NCI-H128 (cell line): ENCODE data around the gene NFATC1.

Experiments
- DNase-seq: peaks from one replicate; lab custom pipeline; 2025; ENCODE audit not compliant: unreplicated experiment; lab: John Stamatoyannopoulos, UW

NFATC1 gene

DNA sequence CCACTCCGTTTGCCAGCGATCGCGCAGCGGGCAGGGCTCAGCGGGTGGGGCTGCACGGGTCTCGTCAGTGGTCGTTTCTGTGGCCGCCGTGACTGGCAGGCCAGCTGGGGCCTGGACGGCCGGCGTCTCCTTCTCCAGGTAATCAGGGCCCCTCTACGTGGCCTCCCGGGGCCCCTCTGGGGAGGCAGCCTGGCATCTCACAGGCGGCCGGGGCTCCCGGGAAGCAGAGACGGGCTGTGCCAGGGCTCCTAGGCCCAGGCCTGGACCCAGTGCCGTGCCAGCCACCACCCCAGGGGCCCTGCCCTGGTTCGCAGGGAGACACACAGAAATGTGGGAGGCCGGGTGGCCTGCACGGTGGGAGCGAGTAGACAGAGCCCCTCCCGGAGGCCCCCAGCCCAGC, 59.5 kb downstream of the NFATC1 start:
- DNase-seq: no peak

GRCh38 chr18:79456105-79456980, 60.6 kb downstream of the NFATC1 start:
- no peak for DNase-seq

GRCh38 chr18:79457239-79457638, 61.5 kb downstream of the NFATC1 start:
- DNase-seq: no peak

DNA sequence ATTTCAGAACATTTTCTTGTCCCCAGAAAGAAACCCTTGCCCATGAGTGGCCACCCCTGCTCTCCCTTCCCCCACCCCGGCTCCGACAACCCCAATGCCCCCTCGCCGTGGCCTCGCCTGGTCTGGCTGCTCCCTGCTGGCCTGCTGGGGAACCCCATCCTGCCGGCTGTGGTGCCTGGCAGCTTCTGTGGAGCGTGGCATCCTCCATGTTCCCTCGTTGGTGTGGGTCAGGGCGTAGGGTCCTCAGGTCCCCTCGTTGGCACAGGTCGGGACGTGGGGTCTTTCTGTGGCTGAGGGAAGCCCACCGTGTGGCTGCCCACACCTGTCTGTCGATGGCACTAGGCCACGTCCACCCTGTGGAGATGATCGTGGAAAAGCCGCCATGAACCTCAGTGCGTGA, 61.9 kb downstream of the NFATC1 start:
- no peak for DNase-seq

DNA sequence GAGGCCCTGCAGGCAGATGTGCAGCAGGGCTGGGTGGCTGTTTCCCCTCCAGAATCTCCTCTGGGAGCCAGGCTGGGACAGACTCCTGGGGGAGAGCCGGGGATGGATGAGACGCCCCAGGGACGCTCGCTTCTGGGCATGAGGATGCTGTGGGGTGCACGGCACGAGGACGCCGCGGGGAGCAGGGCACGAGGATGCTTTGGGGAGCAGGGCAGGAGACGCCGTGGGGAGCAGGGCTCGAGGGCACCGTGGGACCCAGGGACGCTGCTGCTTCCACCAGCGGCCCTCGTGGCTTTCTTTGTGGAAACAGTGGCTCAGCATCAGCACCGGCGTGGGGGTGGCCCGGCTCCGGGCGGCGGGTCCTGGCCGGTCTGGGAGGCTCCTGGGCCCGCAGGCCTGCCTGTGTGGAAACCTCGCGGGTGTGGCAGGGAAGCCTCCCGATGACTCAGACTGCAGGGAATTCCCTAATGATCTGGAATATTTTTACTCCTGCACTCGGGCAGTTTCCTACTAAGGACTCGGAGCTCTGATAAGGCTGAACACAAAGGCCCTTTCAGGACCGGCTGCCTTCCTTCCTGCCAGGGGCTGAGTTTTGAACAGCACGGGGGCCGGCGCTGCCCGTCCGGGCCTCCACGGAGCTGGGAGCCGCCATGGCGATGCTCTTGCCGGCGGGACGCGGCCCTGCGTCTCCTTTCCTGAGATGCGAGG, 62.6 kb downstream of the NFATC1 start:
- no peak for DNase-seq

DNA sequence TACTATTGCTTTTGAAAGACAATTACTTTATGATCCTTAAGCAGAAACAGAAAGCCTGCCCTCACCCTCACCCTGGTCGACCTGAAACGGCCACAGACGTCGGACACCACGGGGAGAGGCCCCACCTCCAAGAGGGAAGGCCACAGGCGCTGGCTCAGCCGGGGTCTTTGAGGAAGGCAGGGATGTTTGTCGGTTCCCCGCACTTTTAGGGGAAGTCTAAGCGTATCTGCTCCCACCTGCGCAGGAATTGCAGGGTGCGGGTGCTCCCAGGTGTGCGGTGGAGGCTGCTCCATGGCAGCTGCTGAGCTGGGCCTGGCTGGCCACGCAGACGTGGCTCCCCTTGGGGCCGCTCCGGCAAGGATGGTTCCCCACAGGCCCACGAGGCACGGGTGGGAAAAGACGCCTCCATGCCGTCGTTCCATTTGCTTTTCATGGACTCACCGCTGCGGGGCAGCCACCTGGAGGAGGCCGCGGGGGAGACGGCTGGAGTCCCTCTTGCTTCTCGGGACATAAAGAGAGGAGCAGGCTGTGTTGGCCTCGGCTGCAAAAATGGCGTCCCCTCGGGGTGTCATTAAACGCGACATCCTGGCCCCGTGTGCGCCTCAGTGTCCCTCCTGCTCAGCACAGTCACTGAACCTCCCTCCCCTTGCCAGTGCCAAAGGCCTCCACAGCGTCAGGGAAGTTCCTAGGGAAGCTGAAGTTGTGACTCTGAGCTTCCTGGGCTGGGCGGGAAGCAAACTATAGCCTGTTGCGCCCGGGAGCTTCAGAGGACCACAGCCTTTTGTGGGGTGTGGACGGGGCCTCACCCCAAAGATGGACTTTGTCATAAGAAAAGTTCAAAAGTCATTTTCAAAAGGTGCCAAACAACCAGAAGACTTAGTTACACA, 63.4 kb downstream of the NFATC1 start:
- no peak for DNase-seq

GRCh38 chr18:79459946-79460480, 64.3 kb downstream of the NFATC1 start:
- no peak for DNase-seq

DNA sequence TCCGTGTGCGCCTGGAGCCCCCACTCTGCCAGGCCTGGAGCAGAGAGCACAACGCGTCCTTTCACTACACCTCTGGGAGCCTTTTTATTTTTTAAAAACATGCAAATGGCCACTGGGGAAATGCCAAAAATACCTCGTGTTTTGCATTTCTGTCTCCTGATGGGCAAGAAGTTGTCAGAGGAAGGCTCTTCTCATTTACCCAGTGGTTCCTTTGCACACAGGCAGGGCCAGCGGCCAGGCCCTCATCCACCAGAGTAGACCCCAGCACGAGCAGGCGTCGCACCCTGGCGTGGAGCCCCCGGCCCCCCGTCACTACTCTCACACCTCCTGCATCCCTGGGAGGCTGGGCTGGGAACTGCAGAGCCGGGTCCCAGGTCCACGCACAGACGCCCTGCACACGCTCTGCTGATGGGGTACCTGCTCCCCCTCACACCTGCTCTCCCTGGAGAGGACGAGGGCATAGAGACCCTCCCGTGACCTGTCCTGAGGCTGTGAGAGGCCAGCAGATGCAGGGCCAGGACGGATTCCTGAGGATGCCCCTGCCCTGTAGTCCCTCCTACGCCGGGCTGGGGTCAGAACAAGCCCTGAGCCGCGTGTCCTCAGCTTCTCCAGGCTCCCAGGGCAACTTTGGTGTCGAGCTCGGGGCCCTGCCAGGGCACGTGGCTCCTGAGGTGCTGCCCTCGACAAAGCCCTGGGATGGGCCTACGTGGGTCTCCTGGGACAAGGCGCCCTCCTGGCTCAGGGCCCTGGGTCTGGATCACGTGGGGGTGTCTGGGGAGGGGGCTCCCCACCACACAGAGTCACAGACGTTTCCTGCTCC, 65.0 kb downstream of the NFATC1 start:
- DNase-seq: no peak

- no peak for DNase-seq
Measured at GRCh38 chr18:79461627-79462026, 65.9 kb downstream of the NFATC1 start.

DNA sequence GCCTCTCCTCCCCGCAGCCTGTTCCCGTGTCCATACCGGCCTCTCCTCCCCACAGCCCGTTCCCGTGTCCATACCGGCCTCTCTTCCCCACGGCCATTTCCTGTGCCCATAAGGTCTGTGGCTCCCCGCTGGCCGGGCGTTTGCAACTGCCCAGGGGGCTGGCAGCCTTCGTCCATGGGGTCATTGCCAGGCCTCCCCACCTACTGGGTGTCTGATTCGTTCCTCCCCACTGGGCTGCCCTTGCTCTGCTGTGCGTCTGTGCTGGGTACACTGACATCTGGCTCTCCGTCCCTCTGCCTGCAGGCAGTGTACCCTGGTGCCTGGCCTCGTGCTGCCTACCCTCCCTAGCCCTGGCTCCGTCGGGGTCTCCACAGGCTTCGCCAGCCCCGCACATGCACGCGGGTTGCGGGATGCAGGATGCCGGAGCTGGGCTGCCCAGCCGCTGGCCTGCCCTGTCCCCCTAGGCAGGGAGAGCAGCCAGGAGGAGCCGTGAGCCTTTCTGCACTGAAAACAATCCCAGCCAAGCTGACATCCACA, 67.8 kb downstream of the NFATC1 start:
- DNase-seq: no peak

DNA sequence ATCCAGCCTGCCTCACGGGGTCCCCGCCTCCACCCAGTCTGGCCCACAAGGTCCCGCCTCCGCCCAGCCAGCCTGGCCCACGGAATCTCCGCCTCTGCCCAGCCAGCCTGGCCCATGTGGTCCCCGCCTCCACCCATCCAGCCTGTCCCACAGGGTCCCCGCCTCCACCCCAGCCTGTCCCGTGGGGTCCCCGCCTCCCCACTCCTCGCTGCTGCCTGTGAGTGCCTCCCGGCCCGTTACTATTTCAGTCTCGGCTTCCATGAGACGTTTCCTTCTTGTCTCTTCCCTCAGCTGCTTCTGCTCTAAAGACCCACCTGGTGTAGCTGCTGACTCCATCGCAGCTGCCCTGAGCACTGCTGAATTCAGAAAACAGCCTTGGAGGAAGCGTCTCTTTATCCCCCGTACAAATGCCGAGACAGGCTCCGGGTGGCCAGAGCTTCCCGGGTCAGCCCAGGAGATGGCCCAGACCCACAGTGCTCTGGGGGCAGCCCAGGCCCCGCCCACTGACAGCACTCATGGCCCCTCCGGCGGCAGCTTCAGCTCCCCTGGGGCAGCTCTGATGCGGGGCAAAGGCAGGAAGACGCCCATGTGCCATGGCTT, 69.8 kb downstream of the NFATC1 start:
- DNase-seq: no peak

DNA sequence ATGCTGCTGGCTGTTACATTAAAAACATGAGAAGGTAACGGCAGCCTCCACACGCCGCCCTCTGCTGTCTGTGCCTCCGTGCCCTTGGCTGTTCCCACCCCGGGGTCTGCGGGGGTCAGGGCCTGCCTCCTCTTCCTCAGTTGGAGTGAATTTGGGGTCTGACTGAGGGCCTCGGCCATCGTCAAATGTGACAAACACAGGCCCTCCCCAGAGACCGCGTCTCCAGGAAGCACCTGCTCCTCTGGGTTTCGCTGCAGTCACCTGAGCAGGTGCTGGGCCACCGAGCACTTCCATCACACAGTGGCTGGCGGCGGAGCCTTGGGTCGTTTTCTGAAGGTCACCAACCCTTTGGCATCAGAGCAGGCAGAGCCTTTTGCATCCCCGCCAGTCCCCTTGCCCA, 70.9 kb downstream of the NFATC1 start:
- no peak for DNase-seq

GRCh38 chr18:79467126-79467525, 71.4 kb downstream of the NFATC1 start:
- DNase-seq: no peak

- DNase-seq: no peak
Measured at GRCh38 chr18:79468119-79468789, 72.5 kb downstream of the NFATC1 start.

GRCh38 chr18:79469309-79469708, 73.6 kb downstream of the NFATC1 start:
- DNase-seq: no peak

GRCh38 chr18:79469751-79470505, 74.2 kb downstream of the NFATC1 start:
- no peak for DNase-seq

- no peak for DNase-seq
Measured at GRCh38 chr18:79470547-79470946, 74.8 kb downstream of the NFATC1 start.

GRCh38 chr18:79471046-79471445, 75.3 kb downstream of the NFATC1 start:
- no peak for DNase-seq
